ENCODE data around the gene PIM2.

The PIM2 gene

GRCh38 chrX:48935301-48935670 is 16.5 kb upstream of the PIM2 start:
- DNase-seq (ENCODE audit: low read depth), result no peak
- TF ChIP-seq CTCF (IDR thresholded peaks at IDR 0.05; ENCODE audit: low read length, missing control alignments), result no peak
- no peak overlapping the region for H3K4me3 ChIP-seq (replicated peaks; ENCODE audit: low read depth, low read length)

GRCh38 chrX:48934581-48935300 is 15.9 kb upstream of the PIM2 start:
- TF ChIP-seq CTCF (IDR thresholded peaks at IDR 0.05; ENCODE audit: low read length, missing control alignments), result no peak
- DNase-seq (ENCODE audit: low read depth), result no peak
- H3K4me3 ChIP-seq (replicated peaks; ENCODE audit: low read depth, low read length), result no peak overlapping the region

GRCh38 chrX:48933757-48934156 is 14.9 kb upstream of the PIM2 start:
- no peak overlapping the region for H3K4me3 ChIP-seq (replicated peaks; ENCODE audit: low read depth, low read length)
- TF ChIP-seq CTCF (IDR thresholded peaks at IDR 0.05; ENCODE audit: low read length, missing control alignments), result no peak
- no peak for DNase-seq (ENCODE audit: low read depth)

GRCh38 chrX:48927736-48928382 is 9.0 kb upstream of the PIM2 start:
- no peak for TF ChIP-seq CTCF (IDR thresholded peaks at IDR 0.05; ENCODE audit: low read length, missing control alignments)
- H3K4me3 ChIP-seq (replicated peaks; ENCODE audit: low read depth, low read length), result no peak overlapping the region
- no peak for DNase-seq (ENCODE audit: low read depth)

GRCh38 chrX:48927123-48927522 is 8.3 kb upstream of the PIM2 start:
- TF ChIP-seq CTCF (IDR thresholded peaks at IDR 0.05; ENCODE audit: low read length, missing control alignments), result no peak
- H3K4me3 ChIP-seq (replicated peaks; ENCODE audit: low read depth, low read length), result no peak overlapping the region
- DNase-seq (ENCODE audit: low read depth), result no peak

GRCh38 chrX:48924270-48924669 is 5.4 kb upstream of the PIM2 start:
- no peak for TF ChIP-seq CTCF (IDR thresholded peaks at IDR 0.05; ENCODE audit: low read length, missing control alignments)
- no peak overlapping the region for H3K4me3 ChIP-seq (replicated peaks; ENCODE audit: low read depth, low read length)
- DNase-seq (ENCODE audit: low read depth), result no peak

GRCh38 chrX:48923771-48924170 is 4.9 kb upstream of the PIM2 start:
- no peak for DNase-seq (ENCODE audit: low read depth)
- no peak for TF ChIP-seq CTCF (IDR thresholded peaks at IDR 0.05; ENCODE audit: low read length, missing control alignments)
- H3K4me3 ChIP-seq (replicated peaks; ENCODE audit: low read depth, low read length), result no peak overlapping the region
